Measurements from ENCODE around the gene TRMT44.

TRMT44 gene

GRCh38 chr4:8509311-8509950, 68.9 kb downstream of the TRMT44 start:
- Histone ChIP-seq H3K9me3 (ENCODE audit: control insufficient read depth, low read length) (no peaks in the 10 kb centered on the region), H4K8ac (ENCODE audit: low read length) (no peak overlapping the region), H2BK15ac (ENCODE audit: low read depth, poor library complexity, severe bottlenecking) (no peak overlapping the region), H2AK5ac (ENCODE audit: low read length, severe bottlenecking) (no peak overlapping the region), H3K27ac (ENCODE audit: low read length, poor library complexity, severe bottlenecking) (no peak overlapping the region), H3K14ac (ENCODE audit: low read length in 2 of 2) (no peak overlapping the region), H4K91ac (ENCODE audit: low read length) (no peak overlapping the region), H2BK120ac (ENCODE audit: low read depth, low read length) (no peak overlapping the region), H3K4ac (ENCODE audit: low read depth in 1 of 2, low read length in 2 of 2) (no peak overlapping the region), H3K4me1 (ENCODE audit: control insufficient read depth, insufficient read depth, low read depth, low read length) (peaks cover 14% of the 10 kb centered on the region), H2AFZ (ENCODE audit: low read depth, low read length) (no peak overlapping the region), H3K23ac (ENCODE audit: low read length in 2 of 2) (no peak overlapping the region), H3K9ac (ENCODE audit: low read length) (no peak overlapping the region), H3K4me2 (ENCODE audit: low read length, poor library complexity, severe bottlenecking) (no peak overlapping the region), H3K27me3 (ENCODE audit: control insufficient read depth in 1 of 2, insufficient read depth in 1 of 2, low read length in 2 of 2) (peaks cover 6 to 22% of the 10 kb centered on the region in 2 experiments), H3K18ac (ENCODE audit: low read depth in 1 of 2, low read length in 2 of 2) (no peak overlapping the region), H2BK12ac (ENCODE audit: low read length in 2 of 2) (no peak overlapping the region), H2BK5ac (ENCODE audit: low read depth, low read length, poor library complexity, severe bottlenecking) (no peak overlapping the region), H3K79me1 (replicated peaks; ENCODE audit: low read length, poor library complexity, severe bottlenecking) (no peaks in the 10 kb centered on the region), H3K4me3 (ENCODE audit: insufficient read depth in 1 of 2, low read depth in 1 of 2, low read length in 2 of 2) (no peak overlapping the region), H3K36me3 (ENCODE audit: control insufficient read depth in 1 of 2, insufficient read depth in 2 of 2, low read depth in 1 of 2, low read length in 2 of 2) (no peaks in the 10 kb centered on the region)
- WGBS: 90% methylated on average over 24 of the region's 24 CpGs
- DNase-seq: no peak

GRCh38 chr4:8510191-8510590, 69.6 kb downstream of the TRMT44 start:
- Histone ChIP-seq H3K4me2 (ENCODE audit: low read length, poor library complexity, severe bottlenecking) (no peak overlapping the region), H4K91ac (ENCODE audit: low read length) (no peak overlapping the region), H3K27ac (ENCODE audit: low read length, poor library complexity, severe bottlenecking) (no peak overlapping the region), H2BK120ac (ENCODE audit: low read depth, low read length) (no peak overlapping the region), H2BK12ac (ENCODE audit: low read length in 2 of 2) (no peak overlapping the region), H3K4me3 (ENCODE audit: insufficient read depth in 1 of 2, low read depth in 1 of 2, low read length in 2 of 2) (no peak overlapping the region), H2AFZ (ENCODE audit: low read depth, low read length) (no peak overlapping the region), H2AK5ac (ENCODE audit: low read length, severe bottlenecking) (no peak overlapping the region), H3K4ac (ENCODE audit: low read depth in 1 of 2, low read length in 2 of 2) (no peak overlapping the region), H2BK15ac (ENCODE audit: low read depth, poor library complexity, severe bottlenecking) (no peak overlapping the region), H3K9me3 (ENCODE audit: control insufficient read depth, low read length) (no peaks in the 10 kb centered on the region), H3K23ac (ENCODE audit: low read length in 2 of 2) (no peak overlapping the region), H3K4me1 (ENCODE audit: control insufficient read depth, insufficient read depth, low read depth, low read length) (peaks cover 14% of the 10 kb centered on the region), H3K27me3 (ENCODE audit: control insufficient read depth in 1 of 2, insufficient read depth in 1 of 2, low read length in 2 of 2) (peaks cover 3 to 15% of the 10 kb centered on the region in 2 experiments), H4K8ac (ENCODE audit: low read length) (no peak overlapping the region), H3K9ac (ENCODE audit: low read length) (no peak overlapping the region), H3K14ac (ENCODE audit: low read length in 2 of 2) (no peak overlapping the region), H3K36me3 (ENCODE audit: control insufficient read depth in 1 of 2, insufficient read depth in 2 of 2, low read depth in 1 of 2, low read length in 2 of 2) (no peaks in the 10 kb centered on the region), H3K18ac (ENCODE audit: low read depth in 1 of 2, low read length in 2 of 2) (no peak overlapping the region), H2BK5ac (ENCODE audit: low read depth, low read length, poor library complexity, severe bottlenecking) (no peak overlapping the region), H3K79me1 (replicated peaks; ENCODE audit: low read length, poor library complexity, severe bottlenecking) (no peaks in the 10 kb centered on the region)
- no peak for DNase-seq
- WGBS: 88% methylated on average over 12 of the region's 12 CpGs

GRCh38 chr4:8510611-8511285, 70.2 kb downstream of the TRMT44 start:
- Histone ChIP-seq H3K4ac (ENCODE audit: low read depth in 1 of 2, low read length in 2 of 2) (no peak overlapping the region), H3K79me1 (replicated peaks; ENCODE audit: low read length, poor library complexity, severe bottlenecking) (no peaks in the 10 kb centered on the region), H3K18ac (ENCODE audit: low read depth in 1 of 2, low read length in 2 of 2) (no peak overlapping the region), H3K23ac (ENCODE audit: low read length in 2 of 2) (no peak overlapping the region), H3K9me3 (ENCODE audit: control insufficient read depth, low read length) (no peaks in the 10 kb centered on the region), H2AFZ (ENCODE audit: low read depth, low read length) (no peak overlapping the region), H2BK120ac (ENCODE audit: low read depth, low read length) (no peak overlapping the region), H3K4me2 (ENCODE audit: low read length, poor library complexity, severe bottlenecking) (no peak overlapping the region), H3K4me1 (ENCODE audit: control insufficient read depth, insufficient read depth, low read depth, low read length) (peaks cover 18% of the 10 kb centered on the region), H3K4me3 (ENCODE audit: insufficient read depth in 1 of 2, low read depth in 1 of 2, low read length in 2 of 2) (no peak overlapping the region), H4K8ac (ENCODE audit: low read length) (no peak overlapping the region), H3K36me3 (ENCODE audit: control insufficient read depth in 1 of 2, insufficient read depth in 2 of 2, low read depth in 1 of 2, low read length in 2 of 2) (no peaks in the 10 kb centered on the region), H3K9ac (ENCODE audit: low read length) (no peak overlapping the region), H3K27ac (ENCODE audit: low read length, poor library complexity, severe bottlenecking) (no peak overlapping the region), H2AK5ac (ENCODE audit: low read length, severe bottlenecking) (no peak overlapping the region), H3K14ac (ENCODE audit: low read length in 2 of 2) (no peak overlapping the region), H2BK12ac (ENCODE audit: low read length in 2 of 2) (no peak overlapping the region), H4K91ac (ENCODE audit: low read length) (no peak overlapping the region), H2BK5ac (ENCODE audit: low read depth, low read length, poor library complexity, severe bottlenecking) (no peak overlapping the region), H2BK15ac (ENCODE audit: low read depth, poor library complexity, severe bottlenecking) (no peak overlapping the region), H3K27me3 (ENCODE audit: control insufficient read depth in 1 of 2, insufficient read depth in 1 of 2, low read length in 2 of 2) (peaks cover 3 to 9% of the 10 kb centered on the region in 2 experiments)
- WGBS: 79% methylated on average over 12 of the region's 15 CpGs
- DNase-seq: no peak

- Histone ChIP-seq H2BK15ac (ENCODE audit: low read depth, poor library complexity, severe bottlenecking) (no peak overlapping the region), H3K23ac (ENCODE audit: low read length in 2 of 2) (no peak overlapping the region), H3K18ac (ENCODE audit: low read depth in 1 of 2, low read length in 2 of 2) (no peak overlapping the region), H3K4ac (ENCODE audit: low read depth in 1 of 2, low read length in 2 of 2) (no peak overlapping the region), H2BK5ac (ENCODE audit: low read depth, low read length, poor library complexity, severe bottlenecking) (no peak overlapping the region), H4K91ac (ENCODE audit: low read length) (no peak overlapping the region), H3K9me3 (ENCODE audit: control insufficient read depth, low read length) (no peaks in the 10 kb centered on the region), H3K9ac (ENCODE audit: low read length) (no peak overlapping the region), H2BK12ac (ENCODE audit: low read length in 2 of 2) (no peak overlapping the region), H3K14ac (ENCODE audit: low read length in 2 of 2) (no peak overlapping the region), H4K8ac (ENCODE audit: low read length) (no peak overlapping the region), H3K36me3 (ENCODE audit: control insufficient read depth in 1 of 2, insufficient read depth in 2 of 2, low read depth in 1 of 2, low read length in 2 of 2) (no peaks in the 10 kb centered on the region), H3K4me2 (ENCODE audit: low read length, poor library complexity, severe bottlenecking) (no peak overlapping the region), H3K27ac (ENCODE audit: low read length, poor library complexity, severe bottlenecking) (no peak overlapping the region), H2BK120ac (ENCODE audit: low read depth, low read length) (no peak overlapping the region), H3K4me1 (ENCODE audit: control insufficient read depth, insufficient read depth, low read depth, low read length) (peaks cover 12% of the 10 kb centered on the region), H3K27me3 (ENCODE audit: control insufficient read depth in 1 of 2, insufficient read depth in 1 of 2, low read length in 2 of 2) (peaks cover 0 to 3% of the 10 kb centered on the region in 2 experiments), H2AK5ac (ENCODE audit: low read length, severe bottlenecking) (no peak overlapping the region), H3K4me3 (ENCODE audit: insufficient read depth in 1 of 2, low read depth in 1 of 2, low read length in 2 of 2) (no peak overlapping the region), H2AFZ (ENCODE audit: low read depth, low read length) (no peak overlapping the region), H3K79me1 (replicated peaks; ENCODE audit: low read length, poor library complexity, severe bottlenecking) (no peaks in the 10 kb centered on the region)
- 90% methylated on average over 11 of the region's 11 CpGs for WGBS
- DNase-seq: no peak
Measured at GRCh38 chr4:8512510-8512909, 71.9 kb downstream of the TRMT44 start.

Data from mesenchymal stem cell (in vitro differentiated cells and primary cell).